Activated gamma-delta T cell treated with anti-CD3 and anti-CD28 coated beads, Interleukin-2, amount 50 U/mL, for 16 hours (primary cell): Measurements from ENCODE around the gene TDP1.

ENCODE experiments used
- DNase-seq: peaks from one replicate; pipeline ENCODE4 v3.0.0-alpha.2; 2020; ENCODE audit warnings: low read depth

Gene TDP1

GRCh38 chr14:89955745-89956660 is at the start of gene TDP1:
TDP1 (plus strand) TSS chr14:89955927; CDS start chr14:89963115, 7,188 bp downstream.
- peak; percentile 95 for DNase-seq

GRCh38 chr14:89906000-89906399 is 49.7 kb upstream of the TDP1 start:
- DNase-seq: no peak

- DNase-seq: no peak
Observed at GRCh38 chr14:89907655-89908054, 48.1 kb upstream of the TDP1 start.

GRCh38 chr14:89908712-89909450 is 46.8 kb upstream of the TDP1 start:
- DNase-seq: no peak

GRCh38 chr14:89909586-89909985 is 46.1 kb upstream of the TDP1 start:
- no peak for DNase-seq

- no peak for DNase-seq
Observed at GRCh38 chr14:89910691-89911009, 45.1 kb upstream of the TDP1 start.

- DNase-seq: no peak
Observed at GRCh38 chr14:89911010-89911919, 44.5 kb upstream of the TDP1 start.

GRCh38 chr14:89912221-89912620 is 43.5 kb upstream of the TDP1 start:
- no peak for DNase-seq

GRCh38 chr14:89912667-89913211 is 43.0 kb upstream of the TDP1 start:
- no peak for DNase-seq

GRCh38 chr14:89915114-89915878 is 40.4 kb upstream of the TDP1 start:
- DNase-seq: peak; percentile 48

- no peak for DNase-seq
Observed at GRCh38 chr14:89918721-89919120, 37.0 kb upstream of the TDP1 start.

- DNase-seq: no peak
Observed at GRCh38 chr14:89920056-89920455, 35.7 kb upstream of the TDP1 start.

- DNase-seq: no peak
Observed at GRCh38 chr14:89921346-89921745, 34.4 kb upstream of the TDP1 start.

- no peak for DNase-seq
Observed at GRCh38 chr14:89922031-89922907, 33.5 kb upstream of the TDP1 start.

GRCh38 chr14:89924268-89924667 is 31.5 kb upstream of the TDP1 start:
- no peak for DNase-seq

- no peak for DNase-seq
Observed at GRCh38 chr14:89926694-89927093, 29.0 kb upstream of the TDP1 start.

- DNase-seq: no peak
Observed at GRCh38 chr14:89927186-89927865, 28.4 kb upstream of the TDP1 start.

GRCh38 chr14:89933002-89933401 is 22.7 kb upstream of the TDP1 start:
- no peak for DNase-seq

- DNase-seq: no peak
Observed at GRCh38 chr14:89936654-89937185, 19.0 kb upstream of the TDP1 start.
